ENCODE results near the gene TEX36.

TEX36 gene

GRCh38 chr10:125693524-125693847 is 10.5 kb upstream of the TEX36 start:
- TF ChIP-seq EP300 (IDR thresholded peaks at IDR 0.05; ENCODE audit: borderline replicate concordance): peak; percentile 75
- TF ChIP-seq FOXM1 (IDR thresholded peaks at IDR 0.05; ENCODE audit: borderline replicate concordance, low read depth): peak; percentile 44; the same call in 1 of the 2 replicates
- no peak for TF ChIP-seq TAF1 (IDR thresholded peaks at IDR 0.05; ENCODE audit: low read depth)
- peak; percentile 77 for TF ChIP-seq NFIC (IDR thresholded peaks at IDR 0.05)
- no peak for TF ChIP-seq YY1 (IDR thresholded peaks at IDR 0.05; ENCODE audit: low read depth)
- TF ChIP-seq RAD21 (IDR thresholded peaks at IDR 0.05; ENCODE audit: low read depth): no peak
- 0 out of 2 replicates have a peak, but pooled peaks have one; percentile 8 for TF ChIP-seq CEBPB (IDR thresholded peaks at IDR 0.05)
- TF ChIP-seq TCF12 (IDR thresholded peaks at IDR 0.05; ENCODE audit: low read depth): peak; percentile 77
- no peak for TF ChIP-seq CREB1 (IDR thresholded peaks at IDR 0.05; ENCODE audit: low read depth)
- no peak for TF ChIP-seq ZBTB7A (IDR thresholded peaks at IDR 0.05; ENCODE audit: low read depth)
- TF ChIP-seq EGR1 (IDR thresholded peaks at IDR 0.05): no peak
- TF ChIP-seq REST (IDR thresholded peaks at IDR 0.05; ENCODE audit: low read depth): no peak

- TF ChIP-seq CEBPB (IDR thresholded peaks at IDR 0.05): 0 out of 2 replicates have a peak, but pooled peaks have one; percentile 1
- TF ChIP-seq ZBTB7A (IDR thresholded peaks at IDR 0.05; ENCODE audit: low read depth): no peak
Observed at GRCh38 chr10:125692601-125693523, 9.9 kb upstream of the TEX36 start.

- no peak for TF ChIP-seq NFIC (IDR thresholded peaks at IDR 0.05)
- TF ChIP-seq MAX (IDR thresholded peaks at IDR 0.05): no peak
- TF ChIP-seq TEAD4 (IDR thresholded peaks at IDR 0.05): no peak
- no peak for TF ChIP-seq REST (IDR thresholded peaks at IDR 0.05; ENCODE audit: low read depth)
- no peak for TF ChIP-seq FOXM1 (IDR thresholded peaks at IDR 0.05; ENCODE audit: borderline replicate concordance, low read depth)
- TF ChIP-seq TCF12 (IDR thresholded peaks at IDR 0.05; ENCODE audit: low read depth): no peak
- TF ChIP-seq CEBPB (IDR thresholded peaks at IDR 0.05): no peak
- TF ChIP-seq ZBTB7A (IDR thresholded peaks at IDR 0.05; ENCODE audit: low read depth): no peak
- TF ChIP-seq TAF1 (IDR thresholded peaks at IDR 0.05; ENCODE audit: low read depth): no peak
Observed at GRCh38 chr10:125692196-125692595, 9.2 kb upstream of the TEX36 start.

GRCh38 chr10:125691160-125691981 is 8.4 kb upstream of the TEX36 start:
- TF ChIP-seq NFIC (IDR thresholded peaks at IDR 0.05): peak; percentile 92
- no peak for TF ChIP-seq TAF1 (IDR thresholded peaks at IDR 0.05; ENCODE audit: low read depth)
- no peak; the same call in 1 of the 2 replicates for TF ChIP-seq CREB1 (IDR thresholded peaks at IDR 0.05; ENCODE audit: low read depth)
- peak; percentile 93 for TF ChIP-seq FOXM1 (IDR thresholded peaks at IDR 0.05; ENCODE audit: borderline replicate concordance, low read depth)
- TF ChIP-seq ZBTB7A (IDR thresholded peaks at IDR 0.05; ENCODE audit: low read depth): no peak
- TF ChIP-seq RAD21 (IDR thresholded peaks at IDR 0.05; ENCODE audit: low read depth): peak; percentile 34
- peak; percentile 51; the same call in 1 of the 2 replicates for TF ChIP-seq CEBPB (IDR thresholded peaks at IDR 0.05)
- TF ChIP-seq MAX (IDR thresholded peaks at IDR 0.05): peak; percentile 82
- TF ChIP-seq EGR1 (IDR thresholded peaks at IDR 0.05): no peak
- TF ChIP-seq REST (IDR thresholded peaks at IDR 0.05; ENCODE audit: low read depth): no peak
- TF ChIP-seq YY1 (IDR thresholded peaks at IDR 0.05; ENCODE audit: low read depth): 0 out of 2 replicates have a peak, but pooled peaks have one; percentile 16
- peak; percentile 92 for TF ChIP-seq TEAD4 (IDR thresholded peaks at IDR 0.05)
- TF ChIP-seq USF1 (IDR thresholded peaks at IDR 0.05): no peak
- peak; percentile 94 for TF ChIP-seq TCF12 (IDR thresholded peaks at IDR 0.05; ENCODE audit: low read depth)
- TF ChIP-seq EP300 (IDR thresholded peaks at IDR 0.05; ENCODE audit: borderline replicate concordance): peak; percentile 96
